CMK (cell line): ENCODE data around the gene SLC6A19.

Experiments used
- DNase-seq: peaks from one replicate; pipeline ENCODE4 v3.0.0-alpha.2; 2010; ENCODE audit warnings: low read depth

SLC6A19 gene

GRCh38 chr5:1245905-1246576, 44.6 kb downstream of the SLC6A19 start:
- no peak for DNase-seq

GRCh38 chr5:1246711-1247431, 45.5 kb downstream of the SLC6A19 start:
- DNase-seq, result no peak

- no peak for DNase-seq
Measured at GRCh38 chr5:1247811-1248210, 46.4 kb downstream of the SLC6A19 start.

- DNase-seq, result no peak
Measured at GRCh38 chr5:1249366-1250280, 48.2 kb downstream of the SLC6A19 start.

GRCh38 chr5:1251678-1252580, 50.5 kb downstream of the SLC6A19 start:
- no peak for DNase-seq

GRCh38 chr5:1252681-1253080, 51.3 kb downstream of the SLC6A19 start:
- DNase-seq, result no peak

GRCh38 chr5:1253456-1254105, 52.2 kb downstream of the SLC6A19 start:
- no peak for DNase-seq

- no peak for DNase-seq
Measured at GRCh38 chr5:1254196-1254595, 52.8 kb downstream of the SLC6A19 start.

- no peak for DNase-seq
Measured at GRCh38 chr5:1255081-1255561, 53.7 kb downstream of the SLC6A19 start.

GRCh38 chr5:1256776-1257175, 55.4 kb downstream of the SLC6A19 start:
- DNase-seq, result no peak

- no peak for DNase-seq
Measured at GRCh38 chr5:1257363-1257762, 56.0 kb downstream of the SLC6A19 start.

- DNase-seq, result no peak
Measured at GRCh38 chr5:1257841-1258240, 56.4 kb downstream of the SLC6A19 start.

- no peak for DNase-seq
Measured at GRCh38 chr5:1259806-1260480, 58.5 kb downstream of the SLC6A19 start.

- DNase-seq, result no peak
Measured at GRCh38 chr5:1261643-1262042, 60.2 kb downstream of the SLC6A19 start.

GRCh38 chr5:1262381-1262780, 61.0 kb downstream of the SLC6A19 start:
- DNase-seq, result no peak

GRCh38 chr5:1264211-1264610, 62.8 kb downstream of the SLC6A19 start:
- no peak for DNase-seq

GRCh38 chr5:1265026-1265425, 63.6 kb downstream of the SLC6A19 start:
- DNase-seq, result no peak

- DNase-seq, result no peak
Measured at GRCh38 chr5:1265461-1266455, 64.4 kb downstream of the SLC6A19 start.

- no peak for DNase-seq
Measured at GRCh38 chr5:1266791-1267190, 65.4 kb downstream of the SLC6A19 start.
